Eye (tissue), 1 donor: ENCODE data around the gene MEGF10.

Experiments
- DNase-seq: peaks from one replicate; pipeline ENCODE4 v3.0.0-alpha.2; 2015

The MEGF10 gene

DNA sequence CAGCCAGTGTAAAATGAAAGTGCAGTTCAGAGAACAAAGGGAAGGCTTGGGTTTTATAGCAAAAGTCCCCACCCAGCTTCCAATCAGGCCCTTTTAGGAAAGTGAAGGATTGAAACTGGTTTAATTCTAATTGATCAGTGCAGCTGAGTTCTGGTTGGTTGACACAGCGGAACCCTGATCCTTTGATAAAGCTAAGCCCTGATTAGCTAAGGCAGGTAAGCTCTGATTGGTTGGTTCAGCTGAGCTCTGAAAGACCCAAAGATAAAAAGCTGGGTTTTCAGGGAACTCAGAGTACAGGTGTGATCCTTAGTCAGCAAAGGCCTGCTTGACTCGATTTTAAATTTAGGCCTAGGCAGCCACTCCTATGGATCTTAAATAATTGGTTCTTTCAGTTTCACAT is 156.0 kb downstream of the MEGF10 start:
- no peak for DNase-seq

GRCh38 chr5:127447827-127448226 is 157.2 kb downstream of the MEGF10 start:
- no peak for DNase-seq

DNA sequence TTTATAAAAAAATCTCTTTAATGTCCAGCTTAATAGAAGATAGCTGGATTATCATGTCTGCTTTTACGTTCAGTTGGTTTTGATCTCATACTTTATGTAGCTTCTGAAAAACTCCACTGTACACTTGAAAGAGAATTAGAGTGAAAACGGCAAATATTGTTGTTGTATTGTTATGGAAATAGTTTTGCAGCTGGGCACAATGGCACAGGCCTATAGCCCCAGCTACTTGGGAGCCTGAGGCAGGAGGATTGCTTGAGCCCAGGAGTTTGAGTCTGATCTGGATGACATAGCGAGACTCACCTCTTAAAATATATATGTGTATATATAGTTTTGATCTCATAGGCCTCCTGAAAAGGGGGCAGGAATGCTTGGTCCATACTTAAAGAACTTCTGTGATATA is 159.4 kb downstream of the MEGF10 start:
- no peak for DNase-seq

DNA sequence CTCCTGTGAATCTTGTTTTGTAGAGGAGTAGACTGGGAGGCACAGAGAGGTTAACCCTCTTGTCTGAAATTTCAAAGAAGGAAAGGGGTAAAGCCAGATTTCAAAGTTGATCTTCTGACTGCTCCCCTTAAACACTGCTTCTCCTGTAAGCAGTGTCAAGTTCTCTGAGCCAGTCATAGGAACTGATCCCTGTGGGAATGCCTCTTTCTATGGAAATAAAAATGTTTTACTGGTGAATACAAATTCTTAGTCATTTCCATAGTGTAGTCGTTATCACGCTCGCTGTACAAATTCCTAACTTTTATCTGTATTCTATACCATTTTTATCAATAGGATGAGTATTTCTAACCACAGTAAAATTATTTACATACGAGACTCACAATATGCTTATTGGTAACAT is 160.5 kb downstream of the MEGF10 start:
- no peak for DNase-seq

- DNase-seq, result no peak
Observed at GRCh38 chr5:127452626-127453025, 162.0 kb downstream of the MEGF10 start.

DNA sequence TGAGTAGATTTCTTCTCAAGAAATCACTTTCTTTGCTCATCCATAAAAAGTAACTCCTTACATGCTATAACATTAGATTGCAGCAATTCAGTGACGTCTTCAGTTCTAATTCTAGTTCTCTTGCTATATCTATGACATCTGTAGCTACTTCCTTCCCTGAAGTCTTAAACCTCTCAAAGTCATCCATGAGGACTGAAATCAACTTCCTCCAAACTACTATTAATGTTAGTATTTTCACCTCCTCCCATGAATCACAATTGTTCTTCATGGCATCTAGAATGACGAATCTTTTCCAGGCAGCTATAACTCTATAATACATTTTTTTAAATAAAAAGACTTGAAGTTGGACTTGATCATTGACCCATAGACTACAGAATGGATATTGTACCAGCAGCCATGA is 180.6 kb downstream of the MEGF10 start:
- DNase-seq, result no peak

DNA sequence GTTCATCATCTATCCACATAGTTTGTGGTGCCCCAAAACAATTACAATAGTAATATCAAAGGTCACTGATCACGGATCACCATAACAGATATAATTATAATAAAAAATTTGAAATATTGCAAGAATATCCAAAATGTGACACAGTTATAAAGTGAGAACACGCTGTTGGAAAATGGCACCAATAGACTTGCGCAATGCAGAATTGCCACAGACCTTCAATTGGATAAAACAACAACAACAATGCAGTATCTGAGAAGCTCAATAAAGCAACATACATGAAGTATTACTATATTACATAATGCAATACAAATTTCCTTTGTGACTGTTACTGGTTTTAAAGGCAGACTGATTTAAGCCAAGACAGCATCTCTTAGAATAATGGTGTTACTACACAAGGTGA is 182.1 kb downstream of the MEGF10 start:
- no peak for DNase-seq

DNA sequence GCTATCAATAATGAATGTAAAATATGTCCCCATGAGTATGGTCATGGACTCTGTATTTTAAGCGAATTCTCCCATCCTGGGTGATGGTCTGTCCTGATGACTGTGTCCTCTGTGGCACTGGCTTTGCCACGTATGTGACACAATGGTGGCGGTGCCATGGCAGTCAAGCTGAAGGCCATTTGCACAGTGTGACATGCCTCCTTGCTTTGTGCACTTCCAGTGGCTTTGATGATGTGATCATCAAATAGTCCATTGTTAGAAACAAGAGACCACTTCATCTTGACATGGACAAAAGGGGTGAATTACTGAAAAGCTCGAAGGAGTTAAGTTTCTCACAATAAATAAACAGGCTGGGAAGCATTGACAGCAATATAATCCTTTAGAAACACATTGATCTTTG is 195.9 kb downstream of the MEGF10 start:
- no peak for DNase-seq

GRCh38 chr5:127492854-127493738 is 202.5 kb downstream of the MEGF10 start:
- DNase-seq, result peak; percentile 85

DNA sequence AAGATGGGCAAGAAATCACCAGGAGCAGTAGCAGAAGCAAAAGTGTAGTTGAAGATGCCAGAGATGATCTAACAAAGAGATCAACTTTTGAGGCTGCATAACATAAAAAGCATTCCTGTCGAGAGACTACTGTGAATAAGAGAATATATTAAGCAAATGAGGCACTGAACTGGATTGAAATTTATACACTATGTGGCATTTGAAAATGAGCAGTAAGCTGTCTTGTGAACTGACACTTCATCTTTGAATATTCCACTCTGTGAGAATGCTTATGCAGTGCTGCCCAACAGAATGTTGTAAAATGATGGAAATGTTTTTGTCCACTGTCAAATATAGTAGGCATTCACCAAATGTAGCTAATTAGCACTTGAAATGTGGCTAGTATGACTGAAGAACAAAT is 208.0 kb downstream of the MEGF10 start:
- DNase-seq, result no peak

DNA sequence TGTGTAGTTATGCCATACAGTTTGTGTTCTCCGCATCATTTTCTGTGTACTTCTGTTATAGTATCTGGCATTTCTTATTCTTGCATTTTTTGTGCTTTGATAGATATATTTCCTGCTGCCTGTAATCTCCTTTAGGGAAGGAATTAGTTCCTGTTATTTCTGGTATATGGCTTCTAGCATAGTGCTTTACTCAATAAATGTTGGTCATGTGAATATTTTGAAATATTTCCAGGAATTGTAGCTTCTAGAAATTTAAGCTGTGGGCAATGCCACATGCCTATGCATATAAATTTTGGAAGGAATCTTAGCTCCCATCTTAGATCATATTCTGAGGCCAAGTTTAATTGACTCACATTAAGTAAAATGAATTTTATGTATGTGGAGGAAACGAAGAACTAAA is 215.3 kb downstream of the MEGF10 start:
- DNase-seq, result no peak

- no peak for DNase-seq
Observed at GRCh38 chr5:127506616-127507015, 216.0 kb downstream of the MEGF10 start.

DNA sequence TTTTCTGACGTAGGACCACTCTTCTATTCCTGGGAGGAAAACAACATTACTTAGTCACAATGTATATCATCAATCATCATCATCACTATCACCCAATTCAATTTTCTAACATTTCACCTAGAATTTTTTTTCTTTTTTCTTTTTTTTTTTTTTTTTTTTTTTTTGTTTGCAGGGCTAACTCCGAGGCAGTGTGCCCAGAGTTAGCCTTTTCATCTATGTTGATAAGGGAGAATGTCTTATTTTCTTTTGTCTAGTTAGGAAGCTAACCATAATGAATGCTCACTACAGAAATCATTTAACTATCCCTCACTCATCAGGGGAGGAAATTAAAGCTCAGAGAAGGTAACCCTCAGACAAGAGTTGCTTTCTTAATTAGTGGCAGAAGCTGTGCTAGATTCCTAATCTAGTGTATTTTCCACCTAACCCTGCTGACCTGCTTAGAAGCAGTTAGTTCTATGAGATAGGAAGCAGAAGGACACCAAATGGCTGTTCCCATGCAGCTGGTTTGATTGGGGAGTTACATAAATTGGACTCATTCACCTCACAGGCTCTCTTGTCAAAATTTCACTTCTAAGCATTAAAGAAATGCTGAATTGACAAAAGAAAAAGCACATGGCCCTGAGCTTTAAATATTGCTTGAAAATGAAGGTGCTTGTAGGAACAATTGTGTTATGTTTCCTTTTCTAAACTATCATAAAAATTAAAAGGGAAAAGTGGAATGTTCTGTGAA is 218.2 kb downstream of the MEGF10 start:
- DNase-seq, result peak; percentile 30
